ENCODE data around the gene EVI5L.

Gene EVI5L

DNA sequence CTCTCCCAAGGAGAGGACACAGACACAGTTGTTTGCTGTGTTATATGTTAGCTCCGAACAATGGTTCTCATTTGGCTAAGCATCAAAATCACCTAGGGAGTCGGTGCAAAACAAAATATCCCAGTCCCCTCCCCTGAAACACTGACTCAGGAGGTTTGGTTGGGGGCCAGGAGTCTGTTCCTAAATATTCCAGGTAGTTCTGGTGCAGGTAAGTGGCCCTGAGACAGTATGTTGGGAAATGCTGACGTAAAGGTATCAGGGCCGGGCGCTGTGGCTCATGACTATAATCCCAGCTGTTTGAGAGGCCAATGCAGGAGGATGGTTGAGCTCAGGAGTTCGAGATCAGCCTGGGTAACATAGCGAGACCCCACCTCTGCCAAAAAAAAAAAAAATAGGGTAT is 71.3 kb downstream of the EVI5L start:
- DNase-seq: no peak

- no peak for DNase-seq
Observed at GRCh38 chr19:7902796-7903243, 72.8 kb downstream of the EVI5L start.

DNA sequence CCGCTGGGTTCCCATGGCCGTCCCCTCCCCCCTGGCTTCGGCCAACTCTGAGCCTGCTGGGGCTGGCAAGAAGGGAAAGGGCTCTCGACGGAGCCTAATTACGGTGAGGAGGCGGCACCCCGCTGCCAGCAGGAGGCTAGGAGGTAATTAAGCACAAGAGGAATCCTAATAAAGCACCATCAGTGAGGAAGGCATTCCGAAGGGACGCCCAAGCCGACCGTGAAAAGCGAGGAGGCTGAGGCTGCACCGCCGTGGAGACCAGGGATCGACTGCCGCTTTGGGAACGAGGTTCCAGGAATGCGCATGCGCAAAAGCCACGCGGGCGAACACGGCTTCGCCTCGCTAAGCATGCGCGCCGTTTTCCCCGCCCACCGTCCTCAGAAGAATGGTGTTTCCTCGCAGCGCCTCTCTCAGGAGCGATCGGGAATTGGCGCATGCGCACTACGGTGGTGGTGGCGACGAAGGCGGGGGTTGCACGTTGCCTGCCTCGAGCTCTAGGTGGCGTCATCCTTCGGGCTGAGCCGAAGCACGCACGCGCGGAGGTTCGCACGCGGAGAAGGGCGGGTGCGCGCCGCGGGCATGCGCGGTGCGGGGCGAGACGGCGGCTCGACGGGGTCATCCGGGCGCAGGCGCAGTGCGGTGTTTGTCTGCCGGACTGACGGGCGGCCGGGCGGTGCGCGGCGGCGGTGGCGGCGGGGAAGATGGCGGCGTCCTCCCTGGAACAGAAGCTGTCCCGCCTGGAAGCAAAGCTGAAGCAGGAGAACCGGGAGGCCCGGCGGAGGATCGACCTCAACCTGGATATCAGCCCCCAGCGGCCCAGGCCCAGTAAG is 73.4 kb downstream of the EVI5L start, which contains the start of gene MAP2K7:
TSS of gene MAP2K7 (plus strand) at position 634 of the 830 bp plus-strand sequence. CDS start at position 702, 68 bp downstream.
- peak; percentile 92 to 98 for DNase-seq

DNA sequence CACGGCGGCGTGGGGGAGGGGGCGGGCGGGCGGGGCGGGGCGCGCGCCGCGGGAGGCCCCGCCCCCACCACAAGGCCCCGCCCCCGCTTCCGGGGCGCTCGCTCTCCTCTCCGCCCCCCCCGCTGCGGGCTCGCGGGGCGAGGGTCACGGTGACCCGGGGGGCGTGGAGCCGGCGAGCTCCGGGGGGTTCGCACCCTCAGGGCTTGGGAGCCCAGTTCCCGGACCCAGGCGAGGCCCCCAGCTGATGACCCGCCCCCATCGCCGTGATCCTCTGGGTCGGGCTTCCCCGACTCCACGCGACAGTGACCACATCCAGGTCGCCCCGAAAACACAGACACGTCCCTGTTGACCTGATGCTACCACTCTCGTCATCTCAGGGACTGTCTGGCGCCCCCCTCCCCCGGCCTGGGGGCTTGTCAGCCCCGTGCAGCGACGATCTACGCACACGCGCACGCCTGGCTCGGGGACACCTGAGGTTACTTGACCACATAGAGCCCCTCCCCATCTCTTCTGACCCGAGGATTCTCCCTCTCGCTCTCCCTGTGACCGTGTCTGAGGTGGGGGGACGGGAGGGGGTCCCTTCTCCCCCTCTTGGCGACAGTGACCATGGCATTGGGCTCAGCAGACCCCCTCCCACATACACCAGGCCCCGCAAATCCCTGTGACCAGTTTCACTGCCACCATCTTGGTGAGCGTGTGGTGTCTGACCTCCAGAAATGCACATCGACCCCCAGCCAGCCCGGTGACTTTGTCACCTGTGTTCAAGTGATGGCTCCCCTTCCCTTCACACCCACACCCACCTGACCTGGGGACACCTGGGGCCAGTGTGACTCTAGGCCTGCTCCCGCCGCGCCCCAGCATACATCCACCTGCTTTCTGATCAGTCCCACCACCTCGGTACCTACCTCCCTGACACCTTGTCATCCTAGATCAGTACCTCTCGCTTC is 74.3 kb downstream of the EVI5L start:
- peak in 1 of 2 experiments; percentile 52 for DNase-seq

- DNase-seq: no peak
Observed at GRCh38 chr19:7905268-7905667, 75.2 kb downstream of the EVI5L start.

DNA sequence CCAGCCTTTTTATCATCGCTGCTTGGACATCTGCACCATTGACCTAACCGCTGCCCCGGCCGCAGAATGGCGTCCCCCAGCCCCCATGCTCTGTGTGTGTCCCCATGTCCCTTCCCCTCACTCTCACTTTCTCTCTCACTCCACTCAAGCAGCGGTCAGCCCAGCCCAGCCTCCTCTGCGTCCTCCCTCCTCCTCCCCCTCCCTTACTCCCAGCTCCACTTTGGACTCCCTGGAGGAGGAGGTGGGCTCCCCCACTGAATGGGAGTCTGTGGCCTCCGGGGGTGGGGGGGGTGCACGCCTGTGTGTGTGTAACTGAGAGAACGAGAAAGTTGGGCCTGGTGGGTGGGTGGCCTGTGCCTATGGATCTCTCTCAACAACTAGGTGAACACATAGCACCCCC is 75.8 kb downstream of the EVI5L start:
- no peak for DNase-seq

DNA sequence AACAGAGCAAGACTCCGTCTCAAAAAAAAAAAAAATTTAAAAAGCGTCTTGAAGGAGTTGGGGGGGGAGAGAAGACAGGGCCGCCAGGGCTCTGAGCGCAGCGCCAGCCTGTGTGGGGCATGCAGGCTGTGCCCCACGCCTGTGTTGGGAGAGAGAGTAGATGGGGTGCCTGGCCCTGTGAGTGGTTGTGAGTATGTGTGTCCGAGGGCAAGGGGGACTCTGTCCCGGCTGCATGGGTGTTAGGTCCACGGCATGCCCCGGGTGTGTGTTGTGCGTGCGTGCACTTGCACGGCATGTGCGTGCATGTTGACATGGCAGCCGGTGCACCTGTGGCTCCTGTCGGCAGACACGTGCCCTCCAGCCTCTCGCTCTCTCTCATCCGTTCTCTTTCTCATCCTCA is 77.1 kb downstream of the EVI5L start:
- DNase-seq: no peak

GRCh38 chr19:7907544-7907943 is 77.5 kb downstream of the EVI5L start:
- DNase-seq: no peak

DNA sequence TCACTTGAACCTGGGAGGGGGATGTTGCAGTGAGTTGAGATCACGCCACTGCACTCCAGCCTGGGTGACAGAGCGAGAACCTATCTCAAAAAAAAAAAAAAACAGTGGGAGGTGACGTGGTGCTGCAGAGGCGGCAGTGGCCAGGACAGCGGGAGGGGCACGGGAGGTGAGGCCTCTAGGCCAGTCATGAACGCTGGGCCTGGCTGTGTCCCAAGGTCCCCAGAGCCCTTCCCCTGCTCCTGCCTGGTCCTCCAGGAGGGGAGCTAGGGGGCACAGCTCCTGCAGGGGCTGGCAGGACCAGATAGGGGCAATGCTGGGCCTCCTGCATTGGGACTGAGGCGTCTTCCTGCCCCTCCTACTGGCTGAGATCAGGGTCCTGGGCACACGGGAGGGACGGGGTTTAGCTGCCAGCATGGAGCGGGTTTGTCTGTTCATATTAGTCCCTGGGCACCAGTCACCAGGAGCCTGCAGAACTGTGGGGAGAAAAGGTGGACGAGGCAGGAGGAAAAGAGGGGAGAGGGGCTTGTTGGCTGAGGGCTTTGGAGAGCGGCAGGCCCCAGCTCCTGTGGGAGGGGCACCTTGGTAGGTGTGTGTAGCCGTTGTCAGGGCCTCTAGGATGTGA is 78.2 kb downstream of the EVI5L start:
- no peak for DNase-seq

- DNase-seq: no peak
Observed at GRCh38 chr19:7908742-7909461, 78.9 kb downstream of the EVI5L start.

DNA sequence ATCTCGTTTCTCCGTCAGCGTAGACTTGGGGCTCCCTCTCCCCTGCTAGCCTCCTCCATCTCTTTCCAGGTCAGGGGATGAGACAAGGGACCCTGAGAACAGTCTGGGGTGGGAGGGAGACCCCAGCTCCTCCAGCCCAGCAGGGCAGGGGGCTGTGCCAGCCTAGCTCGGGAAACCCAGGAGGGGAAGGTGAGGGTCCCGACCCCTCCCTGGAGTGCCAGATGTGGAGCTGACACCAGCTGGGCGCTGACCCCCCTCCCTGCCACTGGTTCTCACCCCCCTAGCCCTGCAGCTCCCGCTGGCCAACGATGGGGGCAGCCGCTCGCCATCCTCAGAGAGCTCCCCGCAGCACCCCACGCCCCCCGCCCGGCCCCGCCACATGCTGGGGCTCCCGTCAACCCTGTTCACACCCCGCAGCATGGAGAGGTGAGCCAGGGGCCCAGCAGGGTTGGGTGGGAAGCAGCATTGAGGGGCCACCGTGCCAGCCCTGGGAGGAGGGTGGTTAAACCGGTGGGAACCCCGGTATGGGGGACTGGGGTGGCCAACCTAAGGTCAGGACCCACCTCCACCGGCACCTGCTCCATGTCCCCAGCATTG is 79.6 kb downstream of the EVI5L start:
- DNase-seq: no peak

GRCh38 chr19:7910321-7911161 is 80.5 kb downstream of the EVI5L start:
- DNase-seq: no peak

- DNase-seq: no peak
Observed at GRCh38 chr19:7911508-7912143, 81.6 kb downstream of the EVI5L start.

DNA sequence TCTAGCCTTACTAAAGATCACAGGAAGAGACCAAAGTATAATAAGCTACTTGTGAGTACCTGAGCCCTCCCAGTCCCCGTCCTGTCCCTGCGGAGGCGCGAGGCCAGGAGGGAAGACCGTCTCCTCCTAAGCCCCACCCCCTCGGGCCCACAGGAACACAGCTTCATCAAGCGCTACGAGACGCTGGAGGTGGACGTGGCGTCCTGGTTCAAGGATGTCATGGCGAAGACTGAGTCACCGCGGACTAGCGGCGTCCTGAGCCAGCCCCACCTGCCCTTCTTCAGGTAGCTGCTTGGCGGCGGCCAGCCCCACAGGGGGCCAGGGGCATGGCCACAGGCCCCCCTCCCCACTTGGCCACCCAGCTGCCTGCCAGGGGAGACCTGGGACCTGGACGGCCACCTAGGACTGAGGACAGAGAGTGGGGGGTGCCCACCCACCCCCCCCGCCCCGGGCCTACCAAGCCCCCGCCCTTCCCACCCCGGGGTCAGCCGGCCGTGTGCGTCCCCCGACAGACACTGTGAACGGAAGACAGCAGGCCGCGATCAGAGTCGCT is 82.2 kb downstream of the EVI5L start:
- DNase-seq: no peak

GRCh38 chr19:7912697-7913564 is 82.9 kb downstream of the EVI5L start:
- DNase-seq: no peak

DNA sequence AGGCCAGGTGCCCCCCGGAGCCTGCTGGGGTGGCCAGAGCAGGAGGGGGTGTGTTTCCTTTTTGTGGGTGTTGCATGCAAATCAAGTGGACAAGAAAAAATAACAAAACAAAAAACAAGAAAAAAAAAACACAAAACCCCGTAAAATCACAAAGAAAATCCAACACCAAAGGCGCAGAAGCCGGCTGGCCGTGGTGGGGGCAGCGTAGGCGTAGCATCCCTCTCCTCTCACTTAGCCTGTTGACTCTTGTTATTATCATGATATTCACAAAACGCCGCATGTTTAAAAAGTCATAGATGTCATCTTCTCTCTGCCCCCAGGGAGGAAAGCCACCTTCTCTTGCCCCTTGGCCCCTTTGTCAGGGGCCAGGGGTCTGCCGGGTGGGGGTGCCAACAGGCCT is 83.6 kb downstream of the EVI5L start:
- DNase-seq: no peak

DNA sequence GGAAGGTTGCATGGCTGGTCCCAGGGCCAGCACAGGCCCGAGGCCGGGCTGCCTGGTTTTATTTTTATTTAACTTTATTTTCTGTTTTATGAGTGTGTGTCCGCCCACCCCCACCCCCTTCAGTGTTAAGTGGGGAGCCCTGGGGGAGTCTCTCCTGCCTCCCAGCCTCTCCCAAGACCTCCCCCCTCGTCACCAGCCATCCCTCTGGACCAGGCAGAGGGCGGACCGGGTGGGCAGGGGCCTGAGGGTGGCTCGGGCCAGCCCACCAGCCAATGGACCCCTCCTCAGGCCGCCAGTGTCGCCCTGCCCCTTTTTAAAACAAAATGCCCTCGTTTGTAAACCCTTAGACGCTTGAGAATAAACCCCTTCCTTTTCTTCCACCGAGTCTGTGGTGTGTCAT is 84.1 kb downstream of the EVI5L start:
- no peak for DNase-seq

Data from NCI-H526 (cell line).